HG03135 (cell line): ENCODE data around the gene IL2RG.

Source experiments
- ATAC-seq: cut with Tn5 transposase; IDR thresholded peaks from one replicate; pipeline ENCODE4 v1.9.1; 2021; ENCODE audit warnings: mild to moderate bottlenecking, moderate library complexity; ENCODE audit not compliant: unreplicated experiment

IL2RG gene

DNA sequence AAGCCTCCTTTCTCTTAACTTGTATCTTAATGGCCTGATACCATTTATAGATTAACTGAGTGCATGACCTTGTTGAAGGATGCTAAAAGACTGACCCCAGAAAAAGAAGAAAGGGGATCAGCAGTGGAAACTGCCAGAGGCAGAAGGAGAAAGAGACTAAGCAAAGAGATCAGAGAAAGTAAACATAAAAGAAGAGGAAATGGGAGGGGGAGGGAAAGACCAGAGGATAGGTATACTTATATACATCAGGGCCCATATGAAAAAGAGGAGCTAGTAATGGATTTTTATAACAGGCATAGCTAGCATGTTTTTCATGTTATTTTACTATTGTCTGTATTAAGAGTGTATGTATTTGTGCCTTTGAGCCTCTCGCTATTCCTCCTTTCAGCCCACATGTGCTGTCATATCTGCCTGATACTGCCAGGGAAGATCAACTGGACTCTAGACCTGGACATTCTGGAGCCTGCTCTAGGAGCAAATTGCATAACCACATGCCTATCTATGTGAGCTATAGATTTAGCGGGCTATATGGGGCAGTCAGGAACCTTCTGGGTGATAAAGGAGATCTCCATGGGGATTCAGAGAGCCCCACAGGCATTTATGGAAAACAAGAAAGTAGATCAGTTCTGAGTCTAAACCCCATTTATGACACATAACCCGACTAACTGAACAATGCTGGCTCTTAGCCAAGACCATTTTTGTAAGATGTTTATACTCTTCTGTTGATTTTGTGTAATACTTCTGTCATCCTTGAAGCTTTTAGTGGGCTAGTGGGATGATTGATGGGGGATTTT is 29.9 kb downstream of the IL2RG start:
- no peak for ATAC-seq

GRCh38 chrX:71070531-71070930 is 40.8 kb downstream of the IL2RG start:
- ATAC-seq, result no peak

DNA sequence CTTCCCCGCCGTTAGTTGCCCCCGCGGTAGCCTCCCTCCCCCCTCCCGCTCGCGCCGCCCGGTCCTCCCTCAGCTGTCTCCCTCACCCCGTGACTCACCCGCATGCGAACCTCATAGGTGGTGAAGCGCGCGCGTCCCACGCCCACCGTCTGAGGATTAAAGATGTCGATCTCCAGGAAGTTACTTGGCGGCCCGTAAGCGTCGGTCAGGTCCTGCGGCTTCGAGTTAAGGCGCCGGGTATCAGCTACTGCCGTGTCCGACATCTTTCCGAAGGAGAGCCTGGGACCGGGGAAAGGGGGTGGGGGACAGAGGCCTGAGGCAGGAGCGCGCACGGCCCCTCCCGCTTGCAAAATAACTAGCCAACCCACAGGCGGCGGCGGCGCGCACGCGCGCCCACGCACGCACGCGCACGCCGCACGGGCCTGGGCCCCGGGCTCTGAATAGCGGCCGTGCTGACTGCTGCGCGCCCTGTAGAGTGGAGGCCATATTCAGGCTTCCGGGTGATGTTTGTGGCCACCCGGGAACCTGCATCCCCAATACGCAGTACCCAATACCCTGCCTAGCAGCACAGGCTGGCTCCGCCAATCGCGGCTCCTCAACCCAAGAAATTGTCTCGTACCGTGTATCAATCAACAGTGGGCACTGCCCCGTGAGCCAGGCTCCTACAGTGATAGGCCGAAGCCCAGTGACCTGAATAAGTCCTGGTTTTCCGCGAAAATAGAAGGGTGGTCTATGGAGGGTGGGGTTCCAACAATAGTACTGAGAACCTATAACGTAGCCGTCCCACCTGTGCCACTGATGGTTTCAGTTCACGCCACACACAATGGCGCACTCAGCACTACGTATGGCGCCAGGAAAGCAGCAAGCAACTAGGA is 43.1 kb downstream of the IL2RG start, which contains the start of gene SNX12:
SNX12 (minus strand) TSS at position 291 of the 875 bp plus-strand sequence; CDS start at position 263, 28 bp downstream.
- ATAC-seq, result peak; percentile 94

DNA sequence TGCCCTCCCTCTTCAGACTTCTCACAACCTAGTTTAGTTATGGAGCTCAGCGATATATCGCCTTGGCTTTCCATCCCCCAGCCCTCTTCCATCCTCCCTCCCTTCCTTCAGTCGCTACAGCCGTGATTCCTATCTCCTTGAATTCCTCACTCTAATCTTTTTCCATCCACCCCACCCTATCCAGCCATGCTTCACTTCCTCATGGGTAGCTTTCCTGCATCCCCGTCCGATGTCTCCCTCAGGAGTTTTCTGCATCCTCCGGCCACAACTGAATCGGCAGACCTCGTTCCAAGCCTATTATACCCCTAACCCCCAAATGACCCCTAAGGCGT is 43.7 kb downstream of the IL2RG start:
- no peak for ATAC-seq

DNA sequence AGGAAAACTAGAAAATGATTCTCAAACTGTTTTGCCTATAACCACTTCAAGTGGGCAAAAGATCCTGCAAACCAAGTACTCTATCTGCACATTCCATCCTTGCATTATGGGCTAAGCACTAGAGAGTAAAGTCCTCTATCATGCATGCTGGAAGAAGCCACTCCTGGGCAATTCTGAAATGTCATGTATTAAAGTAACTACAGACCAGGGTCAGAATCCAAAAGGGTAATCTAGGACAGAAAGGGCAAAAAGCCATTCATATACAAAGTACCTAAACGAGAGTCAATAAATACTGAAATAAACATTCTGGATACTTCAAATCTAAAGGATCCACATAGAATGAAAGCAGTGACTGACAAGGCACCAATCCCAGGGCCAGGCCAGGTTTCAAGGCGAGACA is 44.3 kb downstream of the IL2RG start:
- ATAC-seq, result no peak

- no peak for ATAC-seq
These were observed 51.2 kb downstream of the IL2RG start for GRCh38 chrX:71060127-71060526.

GRCh38 chrX:71057848-71058530 is 53.4 kb downstream of the IL2RG start:
- no peak for ATAC-seq
